Urinary bladder (tissue), 4 donors: ENCODE data around the gene STPG3. TPM values are rescaled to one million over a fixed set of nuclear protein-coding genes. Genes with fewer than 3 reads are reported as not detected.
"Not testable (repeated sequence)": the region's sequence is repeated elsewhere in the genome, so short reads cannot be mapped to it uniquely, and the experiment has no call there.

Experiments
- DNase-seq: peaks from one replicate; pipeline ENCODE4 v3.0.0-alpha.2; 2015; ENCODE audit errors: extremely low spot score
- H3K27ac ChIP-seq: one replicate; pipeline ENCODE4 v1.5.1; 2013; ENCODE audit warnings: low read depth, mild to moderate bottlenecking, moderate library complexity
- H3K36me3 ChIP-seq: one replicate; pipeline ENCODE4 v1.6.1; 2013; ENCODE audit warnings: mild to moderate bottlenecking, moderate library complexity; ENCODE audit not compliant: insufficient read depth
- H3K4me1 ChIP-seq: one replicate; pipeline ENCODE4 v1.6.1; 2013; ENCODE audit warnings: mild to moderate bottlenecking, moderate library complexity; ENCODE audit not compliant: insufficient read depth
- H3K4me3 ChIP-seq: one replicate; pipeline ENCODE4 v1.5.1; 2013; ENCODE audit warnings: low read depth, low read length
- WGBS: extraction: QIAGEN DNeasy Blood & Tissue Kit; methylation state at CpG from one replicate; pipeline ENCODE4 v1.1.7; 2013; 5-methylcytosine and 5-hydroxymethylcytosine counted together
- polyA plus RNA-seq: library from polyadenylated mRNA; stranded (reverse); fragments of 200-250 nt; gene quantifications from one replicate; pipeline ENCODE4 v1.2.3, GENCODE V29; 2013
- total RNA-seq: library from RNA; depleted of rRNA; stranded (reverse); fragments of >200 nt; gene quantifications from one replicate; pipeline ENCODE4 v1.2.3, GENCODE V29; 2014
- donor health status: healthy with polysubstance abuse.
- donor health status: healthy.

STPG3 gene
- total and polyA plus RNA-seq, 2 donors = not detected

GRCh38 chr9:137242269-137243203 is 8.6 kb upstream of the STPG3 start:
- Histone ChIP-seq H3K27ac (peak overlapping the region; percentile 13), H3K36me3 (no peaks in the 10 kb centered on the region), H3K4me3 (peak overlapping the region; percentile 84), H3K4me1 (no peaks in the 10 kb centered on the region)
- WGBS = 75% methylated on average over 36 of the region's 36 CpGs
- no peak for DNase-seq

- WGBS = 92% methylated on average over 18 of the region's 18 CpGs
- H3K36me3 ChIP-seq, H3K27ac ChIP-seq, H3K4me3 ChIP-seq, DNase-seq, H3K4me1 ChIP-seq: not testable (repeated sequence)
These were observed 7.8 kb upstream of the STPG3 start for GRCh38 chr9:137243266-137243625.

GRCh38 chr9:137243626-137244485 is 7.2 kb upstream of the STPG3 start:
- no peaks in the 10 kb centered on the region for H3K36me3 ChIP-seq
- no peak for DNase-seq
- WGBS = 65% methylated on average over 15 of the region's 15 CpGs
- H3K4me3 ChIP-seq = no peak overlapping the region
- H3K4me1 ChIP-seq = no peaks in the 10 kb centered on the region
- no peak overlapping the region for H3K27ac ChIP-seq

- Histone ChIP-seq H3K4me1 (no peaks in the 10 kb centered on the region), H3K27ac (no peak overlapping the region), H3K36me3 (no peaks in the 10 kb centered on the region), H3K4me3 (no peak overlapping the region)
- no peak for DNase-seq
- WGBS = 56% methylated on average over 36 of the region's 36 CpGs
These were observed 6.3 kb upstream of the STPG3 start for GRCh38 chr9:137244486-137245449.

GRCh38 chr9:137245450-137246421 is 5.3 kb upstream of the STPG3 start:
- DNase-seq = no peak
- 90% methylated on average over 25 of the region's 25 CpGs for WGBS
- no peaks in the 10 kb centered on the region for H3K4me1 ChIP-seq
- H3K27ac ChIP-seq = no peak overlapping the region
- H3K36me3 ChIP-seq = no peaks in the 10 kb centered on the region
- H3K4me3 ChIP-seq = no peak overlapping the region

GRCh38 chr9:137247135-137247915 is 3.8 kb upstream of the STPG3 start:
- WGBS = 76% methylated on average over 20 of the region's 20 CpGs
- DNase-seq = no peak
- no peaks in the 10 kb centered on the region for H3K36me3 ChIP-seq
- no peaks in the 10 kb centered on the region for H3K4me1 ChIP-seq
- H3K27ac ChIP-seq = no peak overlapping the region
- no peak overlapping the region for H3K4me3 ChIP-seq

GRCh38 chr9:137247916-137248175 is 3.2 kb upstream of the STPG3 start:
- Histone ChIP-seq H3K4me3 (no peak overlapping the region), H3K36me3 (no peaks in the 10 kb centered on the region), H3K27ac (no peak overlapping the region), H3K4me1 (no peaks in the 10 kb centered on the region)
- no peak for DNase-seq
- WGBS = 62% methylated on average over 6 of the region's 6 CpGs

- Histone ChIP-seq H3K27ac (no peak overlapping the region), H3K4me3 (no peak overlapping the region), H3K4me1 (no peaks in the 10 kb centered on the region), H3K36me3 (no peaks in the 10 kb centered on the region)
- WGBS = 60% methylated on average over 18 of the region's 18 CpGs
- DNase-seq = no peak
These were observed 525 bp upstream of the STPG3 start for GRCh38 chr9:137250329-137251193.

- no peak for DNase-seq
- Histone ChIP-seq H3K4me1 (no peaks in the 10 kb centered on the region), H3K4me3 (no peak overlapping the region), H3K36me3 (no peaks in the 10 kb centered on the region), H3K27ac (no peak overlapping the region)
- WGBS = 84% methylated on average over 22 of the region's 22 CpGs
These were observed 593 bp downstream of the STPG3 start for GRCh38 chr9:137251490-137252268.

- 84% methylated on average over 35 of the region's 35 CpGs for WGBS
- Histone ChIP-seq H3K4me3 (no peak overlapping the region), H3K27ac (no peak overlapping the region), H3K36me3 (no peaks in the 10 kb centered on the region), H3K4me1 (no peaks in the 10 kb centered on the region)
- DNase-seq = no peak
These were observed 1.7 kb downstream of the STPG3 start for GRCh38 chr9:137252555-137253506.
